Inferior parietal cortex (tissue), 1 donor: ENCODE measurements around the gene SLC66A3.

Experiments
- DNase-seq: peaks from one replicate; pipeline ENCODE4 v3.0.0-alpha.2; 2016; ENCODE audit errors: extremely low spot score

Gene SLC66A3

DNA sequence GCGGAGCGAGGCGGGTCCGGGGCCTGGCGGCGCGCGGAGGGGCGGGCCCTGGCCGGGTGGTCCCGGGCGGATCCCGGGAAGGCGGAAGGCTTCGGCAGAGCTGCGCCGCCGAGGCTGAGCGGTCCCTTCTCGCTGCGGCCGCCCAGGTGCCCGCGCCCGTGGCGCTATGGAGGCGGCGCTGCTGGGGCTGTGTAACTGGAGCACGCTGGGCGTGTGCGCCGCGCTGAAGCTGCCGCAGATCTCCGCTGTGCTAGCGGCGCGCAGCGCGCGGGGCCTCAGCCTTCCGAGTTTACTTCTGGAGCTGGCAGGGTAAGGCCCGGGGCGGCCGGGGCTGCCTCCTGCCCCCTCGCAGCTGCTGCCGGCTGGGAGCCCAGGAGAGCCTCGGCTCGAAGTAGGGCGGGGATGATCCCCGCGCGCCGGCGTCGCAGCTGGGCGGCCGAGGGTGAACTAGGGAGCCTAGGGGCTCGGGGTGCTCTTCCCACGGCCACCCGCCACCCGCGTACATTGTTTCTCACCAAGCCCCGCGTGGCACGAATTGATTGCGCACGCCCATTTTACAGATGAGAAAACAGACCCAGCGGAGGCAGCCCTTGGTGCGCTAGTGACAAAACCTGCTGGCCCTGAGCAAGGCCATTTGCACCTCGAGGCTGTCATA, at the start of gene SLC66A3:
Gene SLC66A3 (plus strand): TSS at position 87 of the 655 bp plus-strand sequence. CDS start 80 bp downstream, at position 167.
- DNase-seq, result peak; percentile 65

DNA sequence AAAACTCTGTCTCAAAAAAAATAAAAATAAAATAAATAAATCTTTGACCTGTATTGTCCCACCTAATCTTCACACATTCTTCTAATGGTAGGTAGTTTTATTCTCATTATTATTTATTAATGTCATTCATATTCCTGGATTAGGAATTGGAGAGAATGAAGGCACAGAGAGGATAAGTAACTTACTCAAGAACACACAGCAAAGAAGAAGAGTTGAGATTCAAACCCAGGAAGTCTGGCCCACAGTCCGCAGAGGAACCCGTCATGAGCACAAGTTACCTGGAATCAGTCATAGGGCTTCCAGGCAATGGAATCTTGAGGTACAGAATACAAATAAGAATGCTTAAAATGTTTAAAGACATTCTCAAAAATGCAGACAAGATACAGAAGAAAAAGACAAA, 46.3 kb upstream of the SLC66A3 start:
- no peak for DNase-seq

DNA sequence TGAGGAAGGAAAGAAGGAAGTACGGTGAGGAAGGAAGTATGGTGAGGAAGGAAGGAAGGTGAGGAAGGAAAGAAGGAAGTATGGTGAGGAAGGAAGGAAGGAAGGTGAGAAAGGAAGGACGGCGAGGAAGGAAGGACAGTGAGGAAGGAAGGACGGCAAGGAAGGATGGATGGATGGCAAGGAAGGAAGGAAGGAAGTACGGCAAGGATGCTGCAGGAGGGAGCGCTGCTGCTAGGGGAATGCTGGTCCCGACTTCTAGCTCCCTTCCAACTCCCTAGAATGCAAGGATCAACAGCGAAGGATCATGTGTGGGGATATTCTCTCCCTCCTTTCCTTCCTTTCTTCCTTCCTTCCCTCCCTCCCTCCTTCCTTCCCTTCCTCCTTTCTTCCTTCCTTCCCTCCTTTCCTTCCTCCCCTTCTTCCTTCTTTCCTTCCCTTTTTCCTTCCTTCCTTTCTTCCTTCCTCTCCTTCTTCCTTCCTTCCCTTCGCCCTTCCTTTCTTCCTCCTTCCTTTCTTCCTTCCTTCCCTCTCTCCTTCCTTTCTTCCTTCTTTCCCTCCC, 42.3 kb upstream of the SLC66A3 start:
- no peak for DNase-seq

DNA sequence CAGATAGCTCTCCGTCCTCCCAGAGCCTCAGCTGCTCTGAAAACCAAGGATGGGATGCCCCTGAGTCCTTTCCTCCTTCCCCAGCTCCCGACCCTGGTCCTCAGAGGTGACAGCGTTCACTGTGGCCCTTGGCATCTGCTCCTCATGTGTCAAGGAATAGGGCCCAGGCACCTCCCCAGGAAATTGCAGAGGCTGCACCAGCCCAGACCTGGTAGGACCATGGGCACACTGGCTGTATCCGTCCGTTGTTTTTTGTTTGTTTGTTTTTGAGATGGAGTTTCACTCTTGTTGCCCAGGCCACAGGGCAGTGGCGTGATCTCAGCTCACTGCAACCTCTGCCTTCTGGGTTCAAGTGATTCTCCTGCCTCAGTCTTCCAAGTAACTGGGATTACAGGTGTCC, 37.5 kb upstream of the SLC66A3 start:
- no peak for DNase-seq

DNA sequence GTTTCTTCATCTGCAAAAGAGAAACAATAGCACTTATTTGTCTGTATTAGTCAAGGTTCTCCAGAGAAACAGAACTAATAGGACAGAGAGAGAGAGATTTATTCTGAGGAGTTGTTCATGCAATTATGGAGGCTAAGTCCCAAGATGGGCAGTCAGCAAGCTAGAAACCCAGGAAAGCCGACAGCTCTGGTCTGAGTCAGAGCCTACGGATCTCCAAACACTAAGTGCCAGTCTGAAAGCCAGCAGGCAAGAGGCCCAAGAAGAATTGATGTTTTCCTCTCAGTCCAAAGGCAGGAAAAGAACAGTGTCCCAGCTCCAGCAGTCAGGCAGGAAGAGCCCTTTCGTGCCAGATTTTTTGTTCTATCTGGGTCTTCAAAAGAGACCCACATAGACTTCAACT, 36.5 kb upstream of the SLC66A3 start:
- no peak for DNase-seq

DNA sequence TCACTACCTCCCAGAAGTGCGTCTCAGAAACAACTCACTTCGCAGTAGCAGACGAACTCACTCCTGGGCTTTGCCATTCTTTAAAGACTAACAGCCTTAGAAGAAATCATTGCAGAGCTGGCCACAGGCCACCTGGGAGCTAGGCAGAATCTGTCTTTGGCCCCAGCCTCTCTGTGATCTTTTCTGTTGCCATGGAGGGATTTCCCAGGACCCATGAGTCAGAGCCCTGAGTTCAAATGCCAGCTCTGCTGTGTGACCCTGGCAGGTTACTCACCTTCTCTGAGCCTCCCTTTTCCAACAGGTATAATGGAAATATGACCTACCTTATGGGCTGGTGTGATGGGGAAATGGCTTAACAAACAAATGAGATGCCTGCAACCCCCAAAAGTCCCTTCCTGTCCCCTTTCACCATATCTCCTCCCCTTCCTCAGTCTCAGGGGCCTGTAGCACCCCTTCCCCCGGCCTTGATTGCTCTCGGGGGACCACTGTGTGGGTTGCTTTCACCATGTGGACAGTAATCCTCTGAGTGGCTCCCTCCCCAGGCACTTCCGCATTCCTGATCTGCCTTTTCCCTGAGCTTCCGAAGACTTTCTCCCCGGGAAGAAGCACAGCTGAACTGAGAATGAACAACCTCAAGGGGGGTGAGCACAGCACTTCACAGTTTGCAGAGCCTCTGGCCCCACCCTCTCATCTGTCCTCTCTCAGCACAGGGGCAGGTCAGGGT, 34.0 kb upstream of the SLC66A3 start:
- no peak for DNase-seq

DNA sequence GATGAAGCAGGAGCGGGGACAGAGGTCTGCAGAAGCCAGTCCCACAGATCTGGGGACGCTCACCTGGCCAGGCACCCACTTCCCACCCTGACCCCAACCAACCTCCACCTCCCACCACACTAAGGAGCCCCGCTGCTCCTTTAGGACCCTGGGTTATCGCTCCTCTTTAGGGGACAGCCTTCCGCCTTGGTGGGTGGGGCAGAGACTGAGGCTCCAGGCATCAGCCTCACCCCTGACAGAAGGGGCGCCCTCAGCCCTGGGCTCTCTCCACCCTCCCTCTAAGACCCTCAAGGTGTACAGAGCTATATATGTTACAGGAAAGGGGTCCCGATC, 33.5 kb upstream of the SLC66A3 start:
- no peak for DNase-seq

DNA sequence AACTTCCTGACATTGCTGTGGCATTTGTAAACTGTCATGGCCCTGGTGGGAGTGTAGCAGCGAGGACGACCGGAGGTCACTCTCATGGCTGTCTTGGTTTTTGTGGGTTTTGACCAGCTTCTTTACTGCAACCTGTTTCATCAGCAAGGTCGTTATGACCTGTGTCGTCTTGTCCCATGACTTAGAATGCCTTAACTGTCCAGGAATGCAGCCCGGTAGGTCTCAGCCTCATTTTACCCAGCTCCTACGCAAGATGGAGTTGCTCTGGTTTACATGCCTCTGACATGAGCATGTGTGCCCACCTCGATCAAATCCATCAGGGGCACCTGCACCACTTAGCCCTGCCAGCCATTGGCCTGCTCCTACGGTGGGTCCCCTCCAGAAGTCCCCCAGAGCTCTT, 32.9 kb upstream of the SLC66A3 start:
- DNase-seq, result no peak

DNA sequence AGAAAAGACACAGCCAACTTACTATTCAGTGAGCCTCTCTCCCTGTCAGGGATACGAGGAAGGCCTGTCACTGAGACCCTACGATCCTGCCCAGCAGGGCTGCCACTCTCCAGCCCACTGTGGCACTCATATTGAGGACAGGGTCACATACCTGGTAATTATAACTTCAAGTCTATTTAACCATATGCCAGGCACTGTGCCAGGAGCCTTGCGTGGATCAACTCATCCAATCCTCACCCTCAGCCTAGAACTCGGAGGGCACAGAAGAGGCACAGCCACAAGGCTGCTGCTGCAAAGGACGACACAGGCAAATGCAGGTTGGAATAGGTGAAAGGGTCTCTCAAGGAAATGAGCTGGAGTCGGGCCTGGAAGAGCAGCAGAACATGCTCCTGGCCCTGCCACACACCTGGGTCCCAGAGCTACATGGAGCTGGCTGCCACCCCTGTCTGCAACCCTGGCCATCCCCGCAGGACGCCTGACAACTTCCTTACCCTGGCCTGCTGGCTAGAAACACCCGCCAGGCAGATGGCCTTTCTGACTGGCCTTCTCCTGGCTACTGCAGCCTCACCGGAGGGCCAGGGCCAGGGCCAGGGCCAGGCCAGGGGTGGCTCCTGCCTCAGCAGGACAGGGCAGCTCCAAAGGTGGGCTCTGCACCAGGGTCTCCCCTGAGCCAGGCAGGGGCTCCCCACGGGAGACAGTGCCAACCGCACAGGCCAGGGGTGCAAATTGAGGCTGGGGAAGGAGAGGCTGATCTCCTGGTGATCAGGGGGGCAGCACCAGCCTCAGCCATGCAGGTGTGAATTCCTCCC, 32.1 kb upstream of the SLC66A3 start:
- DNase-seq, result no peak

DNA sequence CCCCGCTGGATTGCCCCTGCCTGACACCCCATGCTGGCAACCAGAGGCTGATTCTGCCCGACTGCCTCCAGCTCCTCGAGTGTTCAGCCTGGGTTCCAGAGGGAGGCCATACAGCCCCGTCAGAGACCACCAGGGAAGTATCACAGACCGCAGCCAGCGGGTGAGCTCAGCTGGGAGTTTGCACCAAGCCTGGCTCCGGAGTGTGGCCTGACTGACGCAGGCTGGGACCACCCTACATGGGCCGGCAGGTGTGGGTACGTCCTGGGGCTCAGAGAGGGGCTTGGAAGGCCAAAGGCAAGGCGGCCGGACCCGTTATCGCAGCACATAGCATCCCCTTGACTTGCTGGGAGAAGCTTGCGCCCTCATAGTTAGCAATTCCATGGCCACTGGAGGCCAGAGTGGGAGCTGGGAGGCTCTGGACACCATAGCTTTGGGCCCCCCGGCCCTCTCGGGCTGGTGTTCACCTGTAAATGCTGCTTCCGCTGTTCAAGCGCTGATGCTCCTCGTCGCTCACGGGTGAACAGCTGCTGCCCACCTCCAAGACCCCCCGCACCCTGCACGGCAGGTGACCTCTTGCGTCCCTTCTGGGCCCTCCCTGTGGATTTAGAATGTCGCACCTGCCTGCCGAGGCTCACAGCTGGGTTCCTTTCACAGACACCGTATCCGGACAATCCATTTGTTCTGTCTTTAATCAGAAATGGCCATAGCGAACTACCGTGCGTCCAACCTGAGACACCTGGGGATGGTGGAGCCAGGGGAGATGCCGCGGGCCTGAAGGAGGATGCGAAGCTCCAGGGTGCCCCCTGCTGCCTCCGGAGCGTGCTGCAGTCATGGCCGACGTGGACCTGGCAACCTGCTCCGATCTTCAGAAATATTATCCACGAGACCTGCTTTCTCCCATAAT, 31.2 kb upstream of the SLC66A3 start:
- peak; percentile 70 for DNase-seq

DNA sequence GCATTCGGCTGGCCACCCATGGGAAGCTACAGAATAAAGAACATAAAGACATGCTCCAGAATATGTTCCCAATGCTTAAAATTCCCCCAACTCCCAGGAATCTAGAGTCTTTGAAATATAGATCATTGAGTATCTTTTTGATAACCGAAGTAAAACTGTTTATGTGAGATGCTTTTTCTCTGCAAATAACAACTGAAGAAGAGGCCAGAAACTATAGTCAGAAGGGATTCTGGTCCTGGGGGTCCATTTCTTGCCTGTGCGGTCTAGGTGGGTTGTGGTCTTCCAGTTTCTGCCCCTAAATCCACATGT, 30.6 kb upstream of the SLC66A3 start:
- DNase-seq, result no peak

DNA sequence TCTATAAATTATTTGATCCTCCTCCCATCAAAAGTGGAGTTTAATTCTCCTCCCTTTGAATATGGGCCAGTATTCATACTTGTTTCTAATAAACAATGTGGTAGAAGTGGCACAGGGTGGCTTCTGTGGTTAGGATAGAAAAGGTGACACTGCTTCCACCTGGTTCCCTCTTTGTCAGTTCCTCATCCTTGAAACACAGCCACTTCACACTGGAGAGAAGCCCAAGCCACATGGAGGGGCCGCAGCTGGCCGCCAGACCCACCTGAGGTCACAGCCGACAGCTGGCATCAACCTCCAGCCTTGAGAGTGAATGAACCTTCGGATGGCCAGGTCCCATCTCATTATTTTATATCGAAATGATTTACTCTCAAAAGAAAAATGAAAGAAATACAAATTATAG, 27.5 kb upstream of the SLC66A3 start:
- DNase-seq, result no peak

DNA sequence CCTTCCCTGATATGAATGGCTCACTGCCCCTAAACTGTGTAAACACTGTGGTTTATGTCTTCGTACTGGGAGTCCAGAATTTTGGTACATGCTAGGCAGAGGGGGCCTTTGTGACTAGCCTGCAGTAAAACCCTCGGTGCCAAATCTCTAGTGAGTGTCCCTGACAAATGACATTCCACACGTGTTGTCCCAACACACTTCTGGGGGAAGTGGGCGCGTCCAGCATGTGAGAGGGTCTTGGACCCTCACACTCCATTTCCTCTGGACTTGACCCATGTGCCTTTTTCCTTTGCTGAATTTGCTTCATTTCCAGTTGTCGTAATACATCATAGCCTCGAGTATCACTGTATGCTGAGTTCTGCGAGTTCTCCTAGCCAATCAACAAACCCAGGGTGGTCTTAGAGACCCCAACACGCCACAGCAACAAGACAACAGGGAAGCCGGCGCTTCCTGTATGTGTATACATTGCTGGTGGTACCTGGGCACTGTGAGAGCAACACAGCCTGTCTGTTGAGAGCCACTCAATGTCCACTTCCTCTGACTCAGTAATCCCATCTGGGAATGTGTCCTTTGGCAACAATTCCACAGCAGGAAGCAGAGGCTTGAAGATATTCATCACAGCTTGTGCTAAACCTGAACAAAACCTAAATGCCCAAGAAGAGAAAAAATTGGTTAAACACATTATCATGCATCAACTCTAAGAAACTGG, 26.9 kb upstream of the SLC66A3 start:
- DNase-seq, result peak; percentile 15

DNA sequence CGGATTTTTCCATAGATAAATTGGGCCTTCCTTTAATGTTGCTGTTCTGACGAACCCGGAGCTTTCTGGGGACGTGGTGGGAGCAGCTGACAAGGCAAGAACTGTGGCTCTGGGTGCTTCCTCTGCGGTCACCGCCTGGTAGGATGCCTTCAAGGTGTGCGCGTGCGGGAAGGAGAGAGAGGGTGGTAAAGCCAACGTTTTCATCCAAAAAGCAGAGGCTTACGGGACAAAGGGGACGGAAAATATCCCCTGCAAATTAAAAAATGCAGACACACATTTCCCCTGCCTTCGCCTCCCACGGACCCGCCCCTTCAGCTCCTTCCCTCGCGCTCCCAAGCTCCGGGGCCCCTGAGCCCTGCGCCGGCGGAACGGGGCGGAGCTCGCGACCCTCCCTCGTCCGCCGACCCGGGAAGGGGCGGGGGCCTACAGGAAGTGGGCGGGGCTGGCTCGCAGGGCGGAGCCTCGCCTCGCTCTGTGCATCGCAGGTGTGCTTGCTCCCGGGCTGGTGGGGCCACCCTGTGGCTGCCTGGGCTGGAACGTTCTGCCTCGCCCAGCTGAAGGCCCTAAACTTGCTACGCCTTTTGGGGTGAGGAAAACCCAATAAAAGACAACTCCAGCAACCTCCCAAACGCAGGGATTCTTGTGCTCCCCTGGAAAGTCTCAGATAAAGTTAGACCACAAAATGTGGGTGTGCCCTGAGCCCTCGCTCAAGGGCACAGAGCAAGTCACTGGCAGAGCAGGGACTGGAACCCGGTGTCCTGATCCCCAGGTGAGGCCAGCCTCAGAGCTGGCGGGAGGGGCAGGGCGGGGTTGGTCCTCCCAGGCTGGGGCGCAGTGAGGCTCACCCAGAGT, 25.4 kb upstream of the SLC66A3 start:
- DNase-seq, result peak; percentile 16

DNA sequence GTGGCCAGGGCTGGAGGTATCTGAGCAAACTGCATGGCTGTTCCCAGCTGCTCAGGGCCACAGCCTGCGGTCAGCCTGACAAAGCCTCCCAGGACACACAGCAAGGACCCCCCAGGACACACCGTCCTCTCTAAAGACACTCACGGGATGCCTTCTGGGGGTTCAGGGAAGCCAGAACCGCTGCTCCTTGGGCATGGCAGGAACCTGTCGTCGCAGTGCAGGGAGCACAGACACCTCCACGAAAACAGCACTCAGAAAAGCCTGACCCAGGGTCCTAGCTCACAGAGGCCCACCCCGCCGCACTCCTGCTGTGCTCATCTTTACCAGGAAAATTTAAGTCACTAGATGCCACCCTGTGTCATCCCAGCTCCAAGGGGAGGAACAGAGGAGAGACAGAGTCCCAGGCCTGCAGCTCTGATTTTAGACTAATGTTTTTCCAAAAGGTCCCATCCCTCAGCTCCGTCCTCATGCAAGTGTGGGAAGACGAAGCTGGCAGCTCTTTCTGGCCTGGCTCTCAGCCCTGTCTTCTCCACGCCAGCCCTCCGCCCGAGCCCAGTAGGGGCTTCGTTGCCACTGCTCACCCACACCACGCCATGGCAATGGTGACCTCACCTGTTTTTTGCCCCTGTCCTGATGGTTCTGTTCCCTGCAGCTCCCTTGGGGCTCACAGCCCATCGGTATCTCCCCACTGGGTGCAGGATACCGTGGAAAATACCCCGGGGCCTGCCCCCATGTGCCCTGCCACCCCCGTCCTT, 23.9 kb upstream of the SLC66A3 start:
- DNase-seq, result no peak

DNA sequence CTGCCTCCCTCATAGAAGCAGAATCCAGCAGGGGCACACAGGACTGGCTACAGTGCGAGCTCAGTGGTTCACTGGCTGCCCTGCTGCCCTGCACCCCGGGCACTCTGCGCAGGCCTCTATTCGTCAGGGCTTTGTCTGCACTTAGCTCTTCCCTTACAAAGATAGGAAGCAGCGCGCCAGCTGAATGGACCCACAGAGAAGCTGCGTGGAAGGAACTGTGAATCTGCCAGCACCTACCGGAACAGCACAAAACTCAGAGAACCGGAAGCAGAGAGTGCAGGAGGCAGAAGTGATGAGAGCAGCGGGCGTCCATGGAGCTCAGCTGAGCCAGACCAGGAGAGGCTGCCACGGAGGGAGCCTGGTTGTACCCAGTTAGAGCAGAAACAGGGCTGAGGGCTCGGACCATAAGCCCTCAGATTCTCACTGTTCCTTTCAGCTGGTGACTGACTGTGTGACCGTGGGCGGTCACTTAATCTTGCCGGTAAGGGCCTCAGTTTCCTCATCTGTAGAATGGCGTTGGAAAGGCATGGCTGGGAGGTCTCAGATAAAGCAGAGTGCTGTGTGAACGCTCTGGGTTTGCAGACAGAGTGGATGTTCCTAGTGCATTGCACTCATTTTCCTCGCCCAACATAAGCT, 23.1 kb upstream of the SLC66A3 start:
- peak; percentile 55 for DNase-seq

DNA sequence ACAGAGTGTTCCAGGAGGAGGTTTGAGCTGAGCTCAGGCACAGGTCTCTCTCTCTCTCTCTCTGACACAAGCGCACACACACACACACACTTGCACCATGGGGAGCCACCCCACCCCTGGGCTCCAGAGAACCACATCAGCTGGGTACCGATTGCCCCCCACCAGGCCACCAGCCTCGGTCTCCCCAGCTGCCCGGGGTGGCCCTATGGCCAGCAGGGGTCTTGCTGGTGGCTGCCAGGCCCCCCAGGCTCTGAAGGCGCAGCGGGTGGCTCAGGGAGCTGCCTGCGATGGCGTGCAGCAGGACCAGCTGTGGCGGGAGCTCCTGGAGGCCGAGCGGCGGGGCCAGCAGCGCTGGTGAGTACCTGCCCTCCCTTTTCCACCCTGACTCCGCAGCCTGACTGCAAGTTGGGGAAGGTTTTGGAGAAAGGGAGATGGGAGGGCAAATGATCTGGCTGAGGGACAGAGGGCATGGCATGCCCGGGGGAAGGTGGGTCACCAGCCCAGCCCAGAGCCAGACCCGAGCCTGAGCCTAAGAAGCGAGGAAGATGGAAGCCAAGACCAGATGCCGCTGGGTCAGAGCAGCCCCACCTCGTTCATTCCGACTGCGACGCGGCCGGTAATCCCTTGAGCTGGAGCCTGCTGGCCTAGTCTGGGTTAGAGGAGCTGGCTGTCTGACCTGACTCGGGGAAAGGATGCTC, 21.9 kb upstream of the SLC66A3 start:
- DNase-seq, result no peak

DNA sequence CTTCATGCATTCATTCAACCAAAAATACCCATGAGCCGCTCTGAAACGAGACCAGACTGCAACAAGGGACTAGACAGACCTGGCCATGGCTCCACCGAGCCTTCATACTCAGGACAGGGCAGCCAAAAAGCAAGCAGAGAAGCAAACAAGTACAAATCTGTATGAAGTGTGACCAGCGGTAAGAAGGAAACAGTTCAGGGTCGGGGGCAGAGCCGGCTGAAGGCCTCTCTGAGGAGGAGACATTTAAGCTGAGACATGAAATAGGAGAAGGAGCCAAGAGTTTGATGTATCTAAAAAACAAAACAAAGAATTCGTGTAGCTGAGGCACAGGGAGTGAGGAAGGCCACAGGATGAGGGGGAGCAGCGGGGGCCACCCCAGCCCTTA, 21.3 kb upstream of the SLC66A3 start:
- no peak for DNase-seq
